Vagina (tissue), 2 donors: ENCODE results near the gene TNFRSF25. TPM values are rescaled to one million over a fixed set of nuclear protein-coding genes. Genes with fewer than 3 reads are reported as not detected.
A peak's percentile ranks its signal among the peaks of the same experiment; 100 is the strongest.

Source experiments
- DNase-seq, 2 donors: peaks; one replicate each; pipeline ENCODE4 v3.0.0-alpha.2; 2017; ENCODE audit errors: extremely low spot score in 2 of 2
- H3K27ac ChIP-seq: fragments of 200-600 bp; sonication (generic); one replicate; pipeline ENCODE4 v1.5.1; 2019
- H3K27me3 ChIP-seq: fragments of 200-600 bp; sonication (generic); one replicate; pipeline ENCODE4 v1.5.1; 2019
- H3K36me3 ChIP-seq, 2 donors: fragments of 200-600 bp; sonication (generic); one replicate each; pipeline ENCODE4 v1.5.1; 2017 to 2019
- H3K4me1 ChIP-seq: fragments of 200-600 bp; sonication (generic); one replicate; pipeline ENCODE4 v1.5.1; 2019
- H3K4me3 ChIP-seq, 2 donors: fragments of 200-600 bp; sonication (generic); 1 replicate in 1 of 2; 2 replicates in 1 of 2; pipeline ENCODE4 v1.5.1; 2016 to 2019
- H3K9me3 ChIP-seq: fragments of 200-600 bp; sonication (generic); one replicate; pipeline ENCODE4 v1.5.1; 2019
- POLR2A ChIP-seq, 2 donors: fragments of 450-650 bp; IDR thresholded peaks; one replicate each; pipeline ENCODE4 v1.6.1; 2017; ENCODE audit warnings: antibody characterized with exemption in 2 of 2, mild to moderate bottlenecking in 2 of 2, moderate library complexity in 2 of 2
- POLR2AphosphoS5 ChIP-seq, 2 donors: sonication (generic); formaldehyde crosslinking; IDR thresholded peaks; one replicate each; pipeline ENCODE4 v1.9.0; 2017; ENCODE audit warnings: antibody characterized with exemption in 2 of 2, mild to moderate bottlenecking in 2 of 2, low read depth in 1 of 2; ENCODE audit not compliant: insufficient read depth in 1 of 2
- intact Hi-C: fragments of 100-400 bp; cut with DNase I; formaldehyde crosslinking; loops from one replicate; pipeline ENCODE4 v1.15.1; 2023
- total RNA-seq: library from RNA; depleted of rRNA; stranded (reverse); fragments of >200 nt; gene quantifications from one replicate; pipeline ENCODE4 v1.2.3, GENCODE V29; 2016
- TF ChIP-seq, protein P1 (sequence below), 3 experiments: fragments of 450-650 bp in 2 of 3; fragments of 200-600 bp in 1 of 3; sonication (generic) in 1 of 3; IDR thresholded peaks; one replicate each; pipeline ENCODE4 v1.5.1; 2017 to 2019; ENCODE audit warnings: antibody characterized with exemption in 3 of 3, mild to moderate bottlenecking in 2 of 3, moderate library complexity in 2 of 3

TNFRSF25 gene, protein sequence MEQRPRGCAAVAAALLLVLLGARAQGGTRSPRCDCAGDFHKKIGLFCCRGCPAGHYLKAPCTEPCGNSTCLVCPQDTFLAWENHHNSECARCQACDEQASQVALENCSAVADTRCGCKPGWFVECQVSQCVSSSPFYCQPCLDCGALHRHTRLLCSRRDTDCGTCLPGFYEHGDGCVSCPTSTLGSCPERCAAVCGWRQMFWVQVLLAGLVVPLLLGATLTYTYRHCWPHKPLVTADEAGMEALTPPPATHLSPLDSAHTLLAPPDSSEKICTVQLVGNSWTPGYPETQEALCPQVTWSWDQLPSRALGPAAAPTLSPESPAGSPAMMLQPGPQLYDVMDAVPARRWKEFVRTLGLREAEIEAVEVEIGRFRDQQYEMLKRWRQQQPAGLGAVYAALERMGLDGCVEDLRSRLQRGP
- total RNA-seq, result 32.7 TPM

DNA sequence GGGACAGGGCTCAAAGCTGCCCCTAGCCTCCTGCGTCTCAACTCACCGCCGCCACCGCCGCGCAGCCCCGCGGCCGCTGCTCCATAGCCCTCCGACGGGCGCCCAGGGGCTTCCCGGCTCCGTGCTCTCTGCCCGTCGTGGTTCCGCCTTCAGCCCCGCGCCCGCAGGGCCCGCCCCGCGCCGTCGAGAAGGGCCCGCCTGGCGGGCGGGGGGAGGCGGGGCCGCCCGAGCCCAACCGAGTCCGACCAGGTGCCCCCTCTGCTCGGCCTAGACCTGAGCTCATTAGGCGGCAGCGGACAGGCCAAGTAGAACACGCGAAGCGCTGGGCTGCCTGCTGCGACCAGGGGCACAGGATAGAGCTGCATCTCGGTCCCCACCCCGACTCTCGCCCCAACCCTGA lies at the start of gene TNFRSF25:
TSS of gene TNFRSF25 (minus strand) at position 151 of the 400 bp plus-strand sequence. CDS start at position 85, 66 bp downstream.
- Histone ChIP-seq H3K9me3 (no peaks in the 10 kb centered on the region), H3K4me1 (no peaks in the 10 kb centered on the region), H3K27ac (no peak within 1 kb of the TSS), H3K27me3 (no peaks in the 10 kb centered on the region), H3K4me3 (peak within 1 kb of the TSS in 1 of 2 donors; percentile 28), H3K36me3 (peaks cover 0 to 15% of the 10 kb centered on the region in 2 donors)
- TF ChIP-seq POLR2AphosphoS5 (IDR thresholded peaks at IDR 0.05; ENCODE audit: insufficient read depth in 1 of 2, low read depth in 1 of 2), result no peak
- TF ChIP-seq POLR2A (IDR thresholded peaks at IDR 0.05), result no peak
- TF ChIP-seq, protein P1, sequence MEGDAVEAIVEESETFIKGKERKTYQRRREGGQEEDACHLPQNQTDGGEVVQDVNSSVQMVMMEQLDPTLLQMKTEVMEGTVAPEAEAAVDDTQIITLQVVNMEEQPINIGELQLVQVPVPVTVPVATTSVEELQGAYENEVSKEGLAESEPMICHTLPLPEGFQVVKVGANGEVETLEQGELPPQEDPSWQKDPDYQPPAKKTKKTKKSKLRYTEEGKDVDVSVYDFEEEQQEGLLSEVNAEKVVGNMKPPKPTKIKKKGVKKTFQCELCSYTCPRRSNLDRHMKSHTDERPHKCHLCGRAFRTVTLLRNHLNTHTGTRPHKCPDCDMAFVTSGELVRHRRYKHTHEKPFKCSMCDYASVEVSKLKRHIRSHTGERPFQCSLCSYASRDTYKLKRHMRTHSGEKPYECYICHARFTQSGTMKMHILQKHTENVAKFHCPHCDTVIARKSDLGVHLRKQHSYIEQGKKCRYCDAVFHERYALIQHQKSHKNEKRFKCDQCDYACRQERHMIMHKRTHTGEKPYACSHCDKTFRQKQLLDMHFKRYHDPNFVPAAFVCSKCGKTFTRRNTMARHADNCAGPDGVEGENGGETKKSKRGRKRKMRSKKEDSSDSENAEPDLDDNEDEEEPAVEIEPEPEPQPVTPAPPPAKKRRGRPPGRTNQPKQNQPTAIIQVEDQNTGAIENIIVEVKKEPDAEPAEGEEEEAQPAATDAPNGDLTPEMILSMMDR (IDR thresholded peaks at IDR 0.05), result no peak
- DNase-seq, result no peak
- intact Hi-C loops, result no loop called here

DNA sequence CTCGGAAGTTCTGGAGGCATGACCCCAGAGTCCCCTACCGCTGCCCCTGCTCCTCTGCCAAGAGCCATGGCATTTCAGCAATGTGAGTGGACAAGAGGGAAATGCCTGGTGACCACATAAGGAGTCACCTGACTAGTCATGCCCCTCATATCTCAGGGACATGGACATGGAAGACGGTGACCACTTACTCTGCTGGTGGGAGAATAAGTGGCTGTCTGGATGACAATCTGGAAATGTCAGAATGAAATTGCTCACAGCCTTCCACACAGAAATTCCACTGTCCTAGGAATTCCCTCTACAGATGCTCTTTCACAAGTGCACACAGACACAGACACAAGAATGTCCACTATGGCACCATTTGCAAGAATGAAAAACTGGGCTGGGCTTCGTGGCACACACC lies 49.8 kb upstream of the TNFRSF25 start:
- intact Hi-C loops, result no loop called here
- Histone ChIP-seq H3K27ac (no peak overlapping the region), H3K4me1 (peaks cover 20% of the 10 kb centered on the region), H3K4me3 (no peak overlapping the region), H3K27me3 (no peaks in the 10 kb centered on the region), H3K36me3 (no peaks in the 10 kb centered on the region), H3K9me3 (no peaks in the 10 kb centered on the region)
- no peak for DNase-seq
- TF ChIP-seq, protein P1 (IDR thresholded peaks at IDR 0.05), result no peak
- no peak for TF ChIP-seq POLR2A (IDR thresholded peaks at IDR 0.05)
- TF ChIP-seq POLR2AphosphoS5 (IDR thresholded peaks at IDR 0.05; ENCODE audit: insufficient read depth in 1 of 2, low read depth in 1 of 2), result no peak

DNA sequence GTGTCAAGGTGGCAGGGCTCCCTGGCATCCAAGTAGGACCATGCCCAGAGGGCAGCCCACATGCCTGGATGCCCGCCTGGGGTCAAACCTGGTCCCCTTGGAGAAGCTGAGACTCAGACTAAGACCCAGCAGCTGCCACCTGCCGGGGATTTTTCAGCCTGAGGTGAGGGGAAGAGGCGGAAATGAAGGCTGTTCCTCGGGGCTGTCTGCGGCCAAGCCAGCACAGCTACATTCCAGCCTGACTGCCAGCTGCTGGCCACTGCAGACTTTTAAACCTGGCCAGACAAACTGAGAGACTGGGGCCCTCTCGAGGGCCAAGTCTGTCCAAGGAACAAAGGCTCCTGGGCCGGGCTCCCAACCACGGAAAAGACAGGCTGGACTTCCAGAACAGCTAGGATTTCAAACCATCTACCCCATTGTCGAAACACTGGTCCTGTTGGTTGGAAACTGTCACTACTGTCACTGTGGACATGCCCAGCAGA lies 47.4 kb upstream of the TNFRSF25 start:
- no peaks in the 10 kb centered on the region for H3K9me3 ChIP-seq
- no peak for DNase-seq
- TF ChIP-seq, protein P1 (IDR thresholded peaks at IDR 0.05), result no peak
- TF ChIP-seq POLR2A (IDR thresholded peaks at IDR 0.05) (no peak), POLR2AphosphoS5 (IDR thresholded peaks at IDR 0.05; ENCODE audit: insufficient read depth in 1 of 2, low read depth in 1 of 2) (no peak)
- H3K36me3 ChIP-seq, result no peaks in the 10 kb centered on the region
- no peak overlapping the region for H3K27ac ChIP-seq
- H3K4me1 ChIP-seq, result no peaks in the 10 kb centered on the region
- no peaks in the 10 kb centered on the region for H3K27me3 ChIP-seq
- intact Hi-C loops, result no loop called here
- H3K4me3 ChIP-seq, result no peak overlapping the region

DNA sequence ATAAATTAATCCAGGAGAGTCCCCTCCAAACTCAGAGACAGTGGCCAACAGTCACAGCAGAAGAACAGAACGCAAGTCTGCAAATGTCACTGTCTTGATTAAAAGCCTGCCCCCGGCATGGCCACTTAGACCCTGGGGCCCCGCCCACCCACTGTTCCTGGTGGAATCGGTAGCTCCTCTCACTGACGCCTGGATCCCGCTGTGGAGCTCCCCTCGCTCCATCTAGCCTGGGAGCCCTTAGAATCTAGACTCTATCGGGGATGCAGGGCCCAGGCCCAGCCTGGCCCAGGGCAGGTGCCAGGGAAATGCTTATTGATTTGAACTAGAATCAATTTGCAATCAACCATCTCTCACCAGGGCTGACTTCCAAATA lies 46.9 kb upstream of the TNFRSF25 start:
- Histone ChIP-seq H3K27me3 (no peaks in the 10 kb centered on the region), H3K9me3 (no peaks in the 10 kb centered on the region), H3K4me1 (no peaks in the 10 kb centered on the region), H3K36me3 (no peaks in the 10 kb centered on the region), H3K27ac (no peak overlapping the region), H3K4me3 (no peak overlapping the region)
- intact Hi-C loops, result no loop called here
- TF ChIP-seq POLR2AphosphoS5 (IDR thresholded peaks at IDR 0.05; ENCODE audit: insufficient read depth in 1 of 2, low read depth in 1 of 2) (no peak), POLR2A (IDR thresholded peaks at IDR 0.05) (no peak)
- TF ChIP-seq, protein P1 (IDR thresholded peaks at IDR 0.05), result no peak
- DNase-seq, result no peak
